Measurements from ENCODE around the gene ARVCF.

GRCh38 chr22:19979712-19980493 lies 36.7 kb downstream of the ARVCF start:
- no peak for TF ChIP-seq ZBTB33 (IDR thresholded peaks at IDR 0.05; ENCODE audit: borderline replicate concordance, low read depth)
- no peak for TF ChIP-seq PBX3 (IDR thresholded peaks at IDR 0.05)
- no peak for TF ChIP-seq CTCF (IDR thresholded peaks at IDR 0.05)
- TF ChIP-seq FOSL2 (IDR thresholded peaks at IDR 0.05; ENCODE audit: borderline replicate concordance, low read depth) = no peak
- TF ChIP-seq RXRA (IDR thresholded peaks at IDR 0.05; ENCODE audit: borderline replicate concordance, low read depth) = no peak
- no peak for TF ChIP-seq SMC3 (IDR thresholded peaks at IDR 0.05; ENCODE audit: low read depth, low read length)
- no peak for TF ChIP-seq REST (IDR thresholded peaks at IDR 0.05; ENCODE audit: low read depth, low read length)
- TF ChIP-seq SIN3A (IDR thresholded peaks at IDR 0.05; ENCODE audit: borderline replicate concordance, low read depth, low read length) = no peak
- no peak for TF ChIP-seq FOXM1 (IDR thresholded peaks at IDR 0.05; ENCODE audit: low read depth)
- TF ChIP-seq USF2 (IDR thresholded peaks at IDR 0.05; ENCODE audit: borderline replicate concordance, low read depth, low read length) = no peak

Measured in SK-N-SH (cell line).